Gastrocnemius medialis (tissue), 4 donors: ENCODE results near the gene FBXL13. TPM values are rescaled to one million over a fixed set of nuclear protein-coding genes. Genes with fewer than 3 reads are reported as not detected.

Experiments
- ATAC-seq, 2 donors: fragments of 150-250 bp; one replicate each; pipeline ENCODE4 v1.9.1; 2016
- DNase-seq, 2 donors: peaks; one replicate each; pipeline ENCODE4 v3.0.0-alpha.2; 2019
- H3K27ac ChIP-seq, 4 donors: fragments of 200-600 bp; sonication (generic); 1 replicate in 1 of 4; 2 replicates in 3 of 4; pipeline ENCODE4 v1.5.1; 2016 to 2018; ENCODE audit warnings: mild to moderate bottlenecking in 2 of 4, moderate library complexity in 1 of 4
- H3K27me3 ChIP-seq, 3 donors: fragments of 200-600 bp; sonication (generic) in 2 of 3; 1 replicate in 1 of 3; 2 replicates in 2 of 3; pipeline versions ENCODE4 v1.5.1 to v1.6.0; 2016 to 2019; ENCODE audit warnings: mild to moderate bottlenecking in 1 of 3, moderate library complexity in 1 of 3
- H3K36me3 ChIP-seq, 2 donors: fragments of 200-600 bp; sonication (generic) in 1 of 2; one replicate each; pipeline ENCODE4 v1.5.1; 2017 to 2018
- H3K4me1 ChIP-seq, 2 donors: fragments of 200-600 bp; sonication (generic) in 1 of 2; one replicate each; pipeline ENCODE4 v1.5.1; 2016 to 2017; ENCODE audit warnings: mild to moderate bottlenecking in 2 of 2
- H3K4me3 ChIP-seq, 4 donors: fragments of 200-600 bp; sonication (generic) in 3 of 4; 1 replicate in 1 of 4; 2 replicates in 3 of 4; pipeline ENCODE4 v1.5.1; 2016 to 2019; ENCODE audit warnings: mild to moderate bottlenecking in 2 of 4
- H3K9me3 ChIP-seq, 3 donors: fragments of 200-600 bp; sonication (generic) in 2 of 3; 1 replicate in 1 of 3; 2 replicates in 2 of 3; pipeline ENCODE4 v1.5.1; 2016 to 2019
- POLR2A ChIP-seq, 2 donors: fragments of 450-650 bp; IDR thresholded peaks; one replicate each; pipeline ENCODE4 v1.6.1; 2017; ENCODE audit warnings: antibody characterized with exemption in 2 of 2, mild to moderate bottlenecking in 2 of 2, moderate library complexity in 2 of 2
- in situ Hi-C, 4 donors: fragments of 200-750 bp; cut with MboI; loops; one replicate each; pipeline versions ENCODE4 v1.15.0 to v1.8.0; 2017; ENCODE audit warnings: low sequenced_read_pairs in 4 of 4
- intact Hi-C: fragments of 100-400 bp; cut with DNase I; formaldehyde crosslinking; loops from one replicate; pipeline ENCODE4 v1.15.1; 2023; ENCODE audit warnings: low total_unique reads
- total RNA-seq, 4 donors: library from RNA; depleted of rRNA; stranded (reverse); fragments of >200 nt; gene quantifications; one replicate each; pipeline versions ENCODE4 v1.1.0 to v1.2.3, GENCODE V29; 2016
- TF ChIP-seq, protein P1 (sequence below), 5 experiments: fragments of 450-650 bp in 3 of 5; fragments of 200-600 bp in 2 of 5; sonication (generic) in 2 of 5; IDR thresholded peaks in 4 of 5; conservative IDR thresholded peaks in 1 of 5; 1 replicate in 4 of 5; 2 replicates in 1 of 5; pipeline ENCODE4 v1.5.1; 2016 to 2019; ENCODE audit warnings: antibody characterized with exemption in 5 of 5, mild to moderate bottlenecking in 3 of 5, moderate library complexity in 3 of 5

The FBXL13 gene
- under 1 TPM in 1 of 4 donors, not detected in 3; 0.26 TPM for total RNA-seq

DNA sequence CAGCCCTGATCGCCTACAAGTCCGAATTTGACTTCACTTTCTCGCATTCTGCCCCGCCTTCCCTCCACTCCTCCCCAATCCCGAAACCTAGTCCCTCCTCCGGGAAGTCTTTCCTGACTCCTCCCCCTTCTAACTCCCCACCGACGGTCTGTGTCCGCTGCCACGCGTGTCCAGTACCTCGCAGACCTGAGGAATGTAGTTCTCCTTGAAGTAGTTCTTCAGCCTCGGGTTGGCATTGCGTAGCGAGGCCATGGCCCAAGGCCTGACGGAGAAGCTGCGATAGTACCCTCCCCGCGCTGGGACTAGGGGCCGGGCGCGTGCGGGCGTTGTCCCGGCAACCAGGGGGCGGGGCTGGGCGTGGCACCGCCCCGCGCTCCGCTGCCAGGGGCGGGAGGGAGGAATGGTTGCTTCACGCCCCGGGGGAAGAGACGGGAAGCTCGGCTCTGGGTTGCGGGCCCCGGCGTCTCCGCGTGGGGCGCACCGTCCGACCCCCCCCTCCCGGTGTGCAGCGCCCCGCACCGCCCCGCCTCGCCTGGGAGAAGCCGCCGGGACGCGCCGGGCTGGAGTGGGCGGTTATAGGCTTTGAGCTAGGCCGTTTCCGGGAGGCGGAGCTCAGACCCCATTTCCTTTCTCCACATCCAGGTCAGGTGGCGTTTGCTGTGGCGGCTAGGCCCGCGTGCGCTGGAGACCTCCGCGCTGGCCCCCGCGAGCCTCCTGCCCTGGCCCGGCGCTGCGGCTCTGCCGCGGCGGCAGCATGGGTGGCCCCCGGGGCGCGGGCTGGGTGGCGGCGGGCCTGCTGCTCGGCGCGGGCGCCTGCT lies at the start of gene FBXL13, which contains the start of gene ARMC10:
TSS of gene FBXL13 (minus strand) at position 278 of the 818 bp plus-strand sequence.
TSS of gene ARMC10 (plus strand) at position 622 of the 818 bp plus-strand sequence. CDS start at position 755, 133 bp downstream.
- H3K4me1 ChIP-seq, result peaks cover 11 to 15% of the 10 kb centered on the region in 2 donors
- H3K27me3 ChIP-seq, result no peaks in the 10 kb centered on the region
- H3K4me3 ChIP-seq, result peak within 1 kb of the TSS; percentile 75 to 99 (median 86)
- peak; percentile 93 to 95 for ATAC-seq
- intact Hi-C loops (loop anchor here (2.0 kb wide), 1 partner anchor 74 kb away; the partner anchor contains the start of gene NAPEPLD), in situ Hi-C loops (loop anchor here in 3 of 4 donors (25.0 kb wide), 1 partner anchor 312 kb away; no protein-coding TSS in a partner anchor)
- H3K36me3 ChIP-seq, result no peaks in the 10 kb centered on the region
- TF ChIP-seq, protein P1, sequence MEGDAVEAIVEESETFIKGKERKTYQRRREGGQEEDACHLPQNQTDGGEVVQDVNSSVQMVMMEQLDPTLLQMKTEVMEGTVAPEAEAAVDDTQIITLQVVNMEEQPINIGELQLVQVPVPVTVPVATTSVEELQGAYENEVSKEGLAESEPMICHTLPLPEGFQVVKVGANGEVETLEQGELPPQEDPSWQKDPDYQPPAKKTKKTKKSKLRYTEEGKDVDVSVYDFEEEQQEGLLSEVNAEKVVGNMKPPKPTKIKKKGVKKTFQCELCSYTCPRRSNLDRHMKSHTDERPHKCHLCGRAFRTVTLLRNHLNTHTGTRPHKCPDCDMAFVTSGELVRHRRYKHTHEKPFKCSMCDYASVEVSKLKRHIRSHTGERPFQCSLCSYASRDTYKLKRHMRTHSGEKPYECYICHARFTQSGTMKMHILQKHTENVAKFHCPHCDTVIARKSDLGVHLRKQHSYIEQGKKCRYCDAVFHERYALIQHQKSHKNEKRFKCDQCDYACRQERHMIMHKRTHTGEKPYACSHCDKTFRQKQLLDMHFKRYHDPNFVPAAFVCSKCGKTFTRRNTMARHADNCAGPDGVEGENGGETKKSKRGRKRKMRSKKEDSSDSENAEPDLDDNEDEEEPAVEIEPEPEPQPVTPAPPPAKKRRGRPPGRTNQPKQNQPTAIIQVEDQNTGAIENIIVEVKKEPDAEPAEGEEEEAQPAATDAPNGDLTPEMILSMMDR (IDR thresholded peaks at IDR 0.05 in 4 of 5, conservative IDR thresholded peaks at IDR 0.05 in 1 of 5), result peak in 4 of 5 experiments; percentile 18 to 61 (median 33)
- TF ChIP-seq POLR2A (IDR thresholded peaks at IDR 0.05), result peak; percentile 66 to 71
- no peaks in the 10 kb centered on the region for H3K9me3 ChIP-seq
- H3K27ac ChIP-seq, result peak within 1 kb of the TSS; percentile 80 to 93 (median 86)
- peak; percentile 82 to 88 for DNase-seq

DNA sequence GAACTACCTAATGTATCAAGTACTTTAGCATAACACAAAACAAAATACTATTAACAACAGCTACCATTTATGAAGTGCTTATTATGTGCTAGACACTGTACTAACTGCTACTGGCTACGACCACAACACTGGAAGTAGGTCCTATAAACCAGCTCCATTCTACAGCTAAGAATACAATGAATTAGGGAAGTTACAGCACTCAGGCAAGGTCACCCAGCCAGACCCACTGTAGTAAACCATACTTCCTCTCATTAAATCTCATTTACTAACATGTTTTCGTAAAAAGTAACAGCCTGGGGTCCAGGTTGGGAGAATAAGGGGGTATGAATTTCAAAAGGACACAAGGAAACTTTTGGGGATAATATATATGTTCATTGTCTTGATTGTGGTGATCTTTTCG lies 48.9 kb upstream of the FBXL13 start:
- DNase-seq (no peak), ATAC-seq (no peak)
- Histone ChIP-seq H3K9me3 (no peaks in the 10 kb centered on the region), H3K4me1 (no peaks in the 10 kb centered on the region), H3K27ac (no peak overlapping the region), H3K4me3 (no peak overlapping the region), H3K27me3 (no peaks in the 10 kb centered on the region), H3K36me3 (peaks cover 0 to 15% of the 10 kb centered on the region in 2 donors)
- TF ChIP-seq POLR2A (IDR thresholded peaks at IDR 0.05), result no peak
- intact Hi-C loops (no loop called here), in situ Hi-C loops (no loop called here)

DNA sequence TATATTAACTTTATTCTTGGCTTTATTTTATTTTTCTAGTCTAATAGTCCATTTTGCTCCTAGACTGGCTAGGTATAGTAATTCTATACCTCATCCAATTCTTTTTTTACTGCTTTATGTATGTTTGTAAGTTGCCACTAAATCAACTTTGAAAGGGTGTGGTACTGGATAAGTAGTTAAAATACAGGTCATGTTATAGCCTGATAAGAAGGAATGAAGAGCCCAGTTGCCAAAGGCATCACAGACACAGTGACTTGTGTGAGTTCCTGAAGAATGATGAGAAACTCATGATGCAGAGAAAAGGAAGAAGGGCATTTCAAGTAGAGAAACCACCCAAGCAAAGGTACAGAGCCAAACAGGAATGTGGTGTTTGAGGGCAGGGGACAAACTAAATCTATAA lies 47.0 kb upstream of the FBXL13 start:
- Histone ChIP-seq H3K27ac (no peak overlapping the region), H3K4me1 (no peaks in the 10 kb centered on the region), H3K4me3 (no peak overlapping the region), H3K36me3 (peaks cover 0 to 15% of the 10 kb centered on the region in 2 donors), H3K27me3 (no peaks in the 10 kb centered on the region), H3K9me3 (no peaks in the 10 kb centered on the region)
- no peak for ATAC-seq
- intact Hi-C loops (no loop called here), in situ Hi-C loops (no loop called here)
- DNase-seq, result no peak
- TF ChIP-seq, protein P1 (IDR thresholded peaks at IDR 0.05 in 4 of 5, conservative IDR thresholded peaks at IDR 0.05 in 1 of 5), result no peak
- no peak for TF ChIP-seq POLR2A (IDR thresholded peaks at IDR 0.05)

DNA sequence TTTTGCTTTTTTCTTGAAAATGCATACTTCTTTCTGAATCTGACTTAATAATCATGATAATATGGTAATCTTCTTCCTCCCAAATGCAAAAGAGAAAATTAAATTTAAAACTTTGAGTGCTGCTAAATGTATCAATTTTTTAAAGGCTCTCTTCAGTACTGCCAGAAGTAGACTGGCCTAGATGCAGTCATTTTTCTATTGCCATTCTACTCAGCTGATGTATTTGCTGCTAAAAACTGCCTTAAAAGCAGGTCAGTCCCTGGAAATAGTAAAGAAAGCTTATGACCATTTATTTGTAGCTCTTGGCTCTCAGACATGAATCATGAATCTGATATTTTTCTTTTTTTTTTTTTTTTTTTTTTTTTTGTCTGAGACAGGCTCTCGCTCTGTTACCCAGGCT lies 45.8 kb upstream of the FBXL13 start:
- peaks cover 0 to 15% of the 10 kb centered on the region in 2 donors for H3K36me3 ChIP-seq
- in situ Hi-C loops (no loop called here), intact Hi-C loops (no loop called here)
- DNase-seq, result no peak
- no peaks in the 10 kb centered on the region for H3K27me3 ChIP-seq
- ATAC-seq, result no peak
- H3K9me3 ChIP-seq, result no peaks in the 10 kb centered on the region
- H3K27ac ChIP-seq, result no peak overlapping the region
- H3K4me3 ChIP-seq, result no peak overlapping the region
- no peaks in the 10 kb centered on the region for H3K4me1 ChIP-seq
- TF ChIP-seq, protein P1 (IDR thresholded peaks at IDR 0.05 in 4 of 5, conservative IDR thresholded peaks at IDR 0.05 in 1 of 5), result no peak
- TF ChIP-seq POLR2A (IDR thresholded peaks at IDR 0.05), result no peak

- no peaks in the 10 kb centered on the region for H3K4me1 ChIP-seq
- ATAC-seq (no peak), DNase-seq (no peak)
- TF ChIP-seq, protein P1 (IDR thresholded peaks at IDR 0.05 in 4 of 5, conservative IDR thresholded peaks at IDR 0.05 in 1 of 5), result no peak
- TF ChIP-seq POLR2A (IDR thresholded peaks at IDR 0.05), result no peak
- no peaks in the 10 kb centered on the region for H3K9me3 ChIP-seq
- H3K4me3 ChIP-seq, result no peak overlapping the region
- no peaks in the 10 kb centered on the region for H3K27me3 ChIP-seq
- intact Hi-C loops, result no loop called here
- in situ Hi-C loops, result no loop called here
- peaks cover 0 to 15% of the 10 kb centered on the region in 2 donors for H3K36me3 ChIP-seq
- H3K27ac ChIP-seq, result no peak overlapping the region
Observed at GRCh38 chr7:103119791-103120291, 45.2 kb upstream of the FBXL13 start.
